ENCODE measurements around the gene CIROP.

The CIROP gene

GRCh38 chr14:23128969-23129758 is 24.4 kb upstream of the CIROP start:
- H3K4me3 ChIP-seq (ENCODE audit: insufficient read depth, low read length, poor library complexity, severe bottlenecking): no peak overlapping the region
- H3K79me2 ChIP-seq (ENCODE audit: insufficient read depth, low read length): no peaks in the 10 kb centered on the region
- H4K20me1 ChIP-seq (ENCODE audit: low read depth, low read length): no peaks in the 10 kb centered on the region
- no peaks in the 10 kb centered on the region for H3K27me3 ChIP-seq (ENCODE audit: low read length)
- H3K4me2 ChIP-seq (ENCODE audit: low read depth, low read length, poor library complexity, severe bottlenecking): no peak overlapping the region
- H3K27ac ChIP-seq (ENCODE audit: low read depth, low read length): no peak overlapping the region
- no peak overlapping the region for H3K9ac ChIP-seq (ENCODE audit: low read length)
- H3K36me3 ChIP-seq (ENCODE audit: low read length): no peaks in the 10 kb centered on the region
- no peaks in the 10 kb centered on the region for H3F3A ChIP-seq (ENCODE audit: insufficient read depth)
- no peaks in the 10 kb centered on the region for H3K9me2 ChIP-seq (replicated peaks; ENCODE audit: insufficient read depth, low read length)
- H2AFZ ChIP-seq (ENCODE audit: low read depth, low read length, severe bottlenecking): no peak overlapping the region
- TF ChIP-seq EZH2phosphoT487 (conservative IDR thresholded peaks at IDR 0.05; ENCODE audit: low read length) (no peak), CTCF (IDR thresholded peaks at IDR 0.05; ENCODE audit: insufficient read depth, low read length, poor library complexity, severe bottlenecking) (no peak)
- H3K9me3 ChIP-seq (ENCODE audit: insufficient read depth, low read length): no peaks in the 10 kb centered on the region

GRCh38 chr14:23127861-23128260 is 23.1 kb upstream of the CIROP start:
- H3K9me3 ChIP-seq (ENCODE audit: insufficient read depth, low read length): no peaks in the 10 kb centered on the region
- H3F3A ChIP-seq (ENCODE audit: insufficient read depth): no peaks in the 10 kb centered on the region
- H3K27me3 ChIP-seq (ENCODE audit: low read length): no peaks in the 10 kb centered on the region
- no peak overlapping the region for H2AFZ ChIP-seq (ENCODE audit: low read depth, low read length, severe bottlenecking)
- no peaks in the 10 kb centered on the region for H4K20me1 ChIP-seq (ENCODE audit: low read depth, low read length)
- no peaks in the 10 kb centered on the region for H3K9me2 ChIP-seq (replicated peaks; ENCODE audit: insufficient read depth, low read length)
- no peak overlapping the region for H3K4me2 ChIP-seq (ENCODE audit: low read depth, low read length, poor library complexity, severe bottlenecking)
- no peak overlapping the region for H3K4me3 ChIP-seq (ENCODE audit: insufficient read depth, low read length, poor library complexity, severe bottlenecking)
- no peak overlapping the region for H3K9ac ChIP-seq (ENCODE audit: low read length)
- H3K79me2 ChIP-seq (ENCODE audit: insufficient read depth, low read length): no peaks in the 10 kb centered on the region
- H3K27ac ChIP-seq (ENCODE audit: low read depth, low read length): no peak overlapping the region
- TF ChIP-seq EZH2phosphoT487 (conservative IDR thresholded peaks at IDR 0.05; ENCODE audit: low read length): no peak
- no peak for TF ChIP-seq CTCF (IDR thresholded peaks at IDR 0.05; ENCODE audit: insufficient read depth, low read length, poor library complexity, severe bottlenecking)
- no peaks in the 10 kb centered on the region for H3K36me3 ChIP-seq (ENCODE audit: low read length)

- no peaks in the 10 kb centered on the region for H3K36me3 ChIP-seq (ENCODE audit: low read length)
- no peaks in the 10 kb centered on the region for H4K20me1 ChIP-seq (ENCODE audit: low read depth, low read length)
- H3K27ac ChIP-seq (ENCODE audit: low read depth, low read length): no peak overlapping the region
- no peak overlapping the region for H2AFZ ChIP-seq (ENCODE audit: low read depth, low read length, severe bottlenecking)
- H3K4me2 ChIP-seq (ENCODE audit: low read depth, low read length, poor library complexity, severe bottlenecking): no peak overlapping the region
- no peak overlapping the region for H3K9ac ChIP-seq (ENCODE audit: low read length)
- no peaks in the 10 kb centered on the region for H3K9me3 ChIP-seq (ENCODE audit: insufficient read depth, low read length)
- H3F3A ChIP-seq (ENCODE audit: insufficient read depth): no peaks in the 10 kb centered on the region
- H3K4me3 ChIP-seq (ENCODE audit: insufficient read depth, low read length, poor library complexity, severe bottlenecking): no peak overlapping the region
- no peak for TF ChIP-seq EZH2phosphoT487 (conservative IDR thresholded peaks at IDR 0.05; ENCODE audit: low read length)
- no peak for TF ChIP-seq CTCF (IDR thresholded peaks at IDR 0.05; ENCODE audit: insufficient read depth, low read length, poor library complexity, severe bottlenecking)
- no peaks in the 10 kb centered on the region for H3K27me3 ChIP-seq (ENCODE audit: low read length)
- H3K9me2 ChIP-seq (replicated peaks; ENCODE audit: insufficient read depth, low read length): no peaks in the 10 kb centered on the region
- no peaks in the 10 kb centered on the region for H3K79me2 ChIP-seq (ENCODE audit: insufficient read depth, low read length)
Observed at GRCh38 chr14:23126548-23127278, 21.9 kb upstream of the CIROP start.

Data from SU-DHL-6 (cell line).